Placental epithelial cell (primary cell): ENCODE data around the gene CXCL17. TPM values are rescaled to one million over a fixed set of nuclear protein-coding genes. Genes with fewer than 3 reads are reported as not detected.

ENCODE experiments used
- small RNA-seq: library from RNA; depleted of rRNA; stranded (forward); fragments of <200 nt; gene quantifications from one replicate; pipeline ENCODE3, GENCODE V24; 2012
- total RNA-seq: library from RNA; depleted of rRNA; stranded (reverse); fragments of >200 nt; gene quantifications from 2 replicates; pipeline ENCODE4 v1.2.3, GENCODE V29; 2012

CXCL17 gene, protein sequence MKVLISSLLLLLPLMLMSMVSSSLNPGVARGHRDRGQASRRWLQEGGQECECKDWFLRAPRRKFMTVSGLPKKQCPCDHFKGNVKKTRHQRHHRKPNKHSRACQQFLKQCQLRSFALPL
- not detected in 2 replicates for total RNA-seq

DNA sequence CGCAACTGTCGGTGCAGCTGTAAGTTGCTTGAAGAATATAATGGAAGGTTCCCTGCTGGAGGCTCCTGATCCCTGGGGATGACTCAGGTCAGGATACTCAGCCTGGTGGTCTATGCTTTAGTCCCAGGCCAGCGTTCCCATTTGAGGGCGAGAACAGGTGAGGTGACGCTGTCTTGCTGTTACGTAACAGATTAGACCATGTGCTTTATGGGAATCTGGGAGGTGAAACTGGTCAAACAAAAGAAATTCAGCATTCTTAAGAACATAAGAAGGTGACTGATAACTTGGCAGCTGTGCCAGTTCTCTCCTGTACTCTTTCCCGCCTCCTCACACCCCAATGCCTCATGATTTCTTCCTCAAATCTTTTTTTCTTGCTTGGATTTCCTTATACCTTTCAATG lies at the start of gene CXCL17:
TSS of gene CXCL17 (minus strand) at position 114 of the 400 bp plus-strand sequence. CDS start 114 bp downstream, outside the sequence.

DNA sequence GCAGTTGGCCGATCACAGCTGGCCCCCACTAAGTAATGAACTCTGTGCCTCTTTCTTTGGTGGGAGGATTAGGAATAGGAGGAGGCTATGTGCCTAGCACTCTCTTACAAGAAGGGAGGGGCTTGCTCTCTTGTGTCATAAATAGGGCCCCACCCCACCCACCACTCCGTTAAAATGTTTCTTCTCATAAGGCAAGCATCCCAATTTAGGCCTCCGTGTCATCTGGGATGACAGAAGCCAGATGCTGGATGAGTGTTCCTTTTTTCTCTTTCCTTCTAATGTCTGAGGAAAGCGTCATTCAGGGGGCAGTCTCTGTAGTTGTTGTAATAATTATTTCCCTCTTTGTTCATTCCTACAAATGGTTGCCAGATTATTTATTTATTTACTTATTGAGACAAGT lies 15.4 kb downstream of the CXCL17 start, which contains the start of gene LIPE:
TSS of gene LIPE (minus strand) at position 76 of the 400 bp plus-strand sequence. CDS start 239 bp downstream, outside the sequence.

GRCh38 chr19:42389899-42390298 lies 52.8 kb downstream of the CXCL17 start, which contains the start of gene CNFN:
Gene CNFN (minus strand): TSS chr19:42390297. CDS start chr19:42389037, 1,260 bp downstream.

Small RNA genes within 50 kb of the gene (small RNA-seq; reads per million reads assigned to genes)
- gene RNU4-60P, result not detected

Other genes with a start within 250 kb of the CXCL17 start
- gene DEDD2, start 225.3 kb downstream of the CXCL17 start, total RNA-seq, result 12.2 and 16.4 TPM in 2 replicates
- gene ZNF526, start 222.6 kb downstream of the CXCL17 start, total RNA-seq, result 15.7 and 24.3 TPM in 2 replicates
- 17.3 and 26.6 TPM in 2 replicates for gene GSK3A, start 200.3 kb downstream of the CXCL17 start, total RNA-seq
- gene ERF, start 187.8 kb downstream of the CXCL17 start, total RNA-seq, result 13.4 and 19.2 TPM in 2 replicates
- gene CIC, start 173.7 kb downstream of the CXCL17 start, total RNA-seq, result 26.2 and 27.9 TPM in 2 replicates
- 0.98 and 1.2 TPM in 2 replicates for gene PRR19, start 140.8 kb downstream of the CXCL17 start, total RNA-seq
- gene PAFAH1B3, start 140.3 kb downstream of the CXCL17 start, total RNA-seq, result 57.3 and 61.4 TPM in 2 replicates
- not detected in 2 replicates for gene TMEM145, start 129.6 kb downstream of the CXCL17 start, total RNA-seq
- gene MEGF8, start 117.3 kb downstream of the CXCL17 start, total RNA-seq, result 35.9 and 41.6 TPM in 2 replicates
- 8.2 TPM in 1 of 2 replicates, not detected in the other for gene CNFN, start 52.6 kb downstream of the CXCL17 start, total RNA-seq
- gene LIPE, start 15.6 kb downstream of the CXCL17 start, total RNA-seq, result 2.4 and 5.1 TPM in 2 replicates
- gene CEACAM1, start 85.5 kb upstream of the CXCL17 start, total RNA-seq, result not detected in 2 replicates
- gene CEACAM8, start 152.0 kb upstream of the CXCL17 start, total RNA-seq, result 1.2 TPM in 1 of 2 replicates, not detected in the other